CD4-positive, alpha-beta T cell treated with Interleukin-6 for 4 hours (primary cell): ENCODE results near the gene SRD5A1.
A peak's percentile ranks its signal among the peaks of the same experiment; 100 is the strongest.

Experiments
- DNase-seq: peaks from one replicate; pipeline ENCODE4 v3.0.0-alpha.2; 2020; ENCODE audit warnings: mixed read lengths

The SRD5A1 gene

DNA sequence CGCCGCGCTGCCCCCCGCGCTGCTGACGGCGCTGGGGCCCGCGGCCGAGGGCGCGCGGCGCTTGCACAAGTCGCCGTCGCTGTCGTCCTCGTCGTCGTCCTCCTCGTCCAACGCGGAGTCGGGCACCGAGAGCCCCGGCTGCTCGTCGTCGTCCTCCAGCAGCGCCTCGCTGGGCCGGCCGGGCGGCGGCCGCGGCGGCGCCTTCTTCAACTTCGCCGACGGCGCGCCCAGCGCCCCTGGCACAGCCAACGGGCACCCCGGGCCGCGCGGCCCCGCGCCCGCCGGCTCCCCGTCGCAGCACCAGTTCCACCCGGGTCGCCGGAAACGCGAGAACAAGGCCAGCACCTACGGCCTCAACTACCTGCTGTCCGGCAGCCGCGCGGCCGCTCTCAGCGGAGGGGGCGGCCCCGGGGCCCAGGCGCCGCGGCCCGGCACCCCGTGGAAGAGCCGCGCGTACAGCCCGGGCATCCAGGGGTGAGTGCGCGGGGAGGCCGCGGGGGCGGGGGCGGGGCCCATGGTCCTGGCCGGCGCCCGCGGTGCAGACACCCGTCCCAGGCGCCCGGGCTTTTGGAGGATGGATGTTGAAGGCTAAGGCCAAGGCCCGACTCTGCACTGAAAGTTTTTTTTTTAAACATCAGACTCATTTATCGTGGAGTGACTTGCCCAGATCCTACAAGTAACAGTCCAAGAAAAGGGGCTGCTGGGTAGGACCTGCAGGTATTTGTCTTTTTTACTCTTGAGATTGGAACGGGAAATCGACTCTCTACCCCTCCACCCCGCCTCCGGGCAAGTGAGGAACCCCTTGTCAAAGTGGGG, 81.2 kb downstream of the SRD5A1 start:
- DNase-seq = peak; percentile 31

GRCh38 chr5:6715271-6715670, 82.0 kb downstream of the SRD5A1 start:
- no peak for DNase-seq

GRCh38 chr5:6715758-6716628, 82.8 kb downstream of the SRD5A1 start:
- DNase-seq = peak; percentile 62

- no peak for DNase-seq
These were observed 83.4 kb downstream of the SRD5A1 start for GRCh38 chr5:6716629-6717149.

DNA sequence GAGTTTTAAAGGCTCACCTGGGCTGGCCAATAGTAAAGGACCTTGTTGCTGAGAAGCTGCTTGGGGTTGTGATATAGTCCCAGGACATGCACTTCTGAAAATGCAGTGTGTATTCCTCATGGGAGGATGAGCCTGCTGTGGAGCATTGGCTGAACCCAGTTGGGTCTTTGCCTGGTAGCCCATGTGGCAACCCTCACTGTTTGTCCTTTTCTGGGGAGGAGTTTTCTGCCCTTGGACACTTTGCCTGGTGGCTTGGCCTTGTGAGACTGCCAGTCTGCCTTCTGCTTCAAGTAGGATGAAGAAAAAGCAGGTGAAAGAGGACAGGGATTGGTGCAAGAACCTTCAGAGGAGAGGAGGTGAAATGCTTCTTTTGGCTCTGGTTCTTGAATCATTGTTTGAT, 84.0 kb downstream of the SRD5A1 start:
- no peak for DNase-seq

- no peak for DNase-seq
These were observed 84.4 kb downstream of the SRD5A1 start for GRCh38 chr5:6717687-6718086.

- no peak for DNase-seq
These were observed 85.0 kb downstream of the SRD5A1 start for GRCh38 chr5:6718161-6718681.

- DNase-seq = no peak
These were observed 85.5 kb downstream of the SRD5A1 start for GRCh38 chr5:6718718-6719117.

- DNase-seq = no peak
These were observed 86.2 kb downstream of the SRD5A1 start for GRCh38 chr5:6719417-6719816.

DNA sequence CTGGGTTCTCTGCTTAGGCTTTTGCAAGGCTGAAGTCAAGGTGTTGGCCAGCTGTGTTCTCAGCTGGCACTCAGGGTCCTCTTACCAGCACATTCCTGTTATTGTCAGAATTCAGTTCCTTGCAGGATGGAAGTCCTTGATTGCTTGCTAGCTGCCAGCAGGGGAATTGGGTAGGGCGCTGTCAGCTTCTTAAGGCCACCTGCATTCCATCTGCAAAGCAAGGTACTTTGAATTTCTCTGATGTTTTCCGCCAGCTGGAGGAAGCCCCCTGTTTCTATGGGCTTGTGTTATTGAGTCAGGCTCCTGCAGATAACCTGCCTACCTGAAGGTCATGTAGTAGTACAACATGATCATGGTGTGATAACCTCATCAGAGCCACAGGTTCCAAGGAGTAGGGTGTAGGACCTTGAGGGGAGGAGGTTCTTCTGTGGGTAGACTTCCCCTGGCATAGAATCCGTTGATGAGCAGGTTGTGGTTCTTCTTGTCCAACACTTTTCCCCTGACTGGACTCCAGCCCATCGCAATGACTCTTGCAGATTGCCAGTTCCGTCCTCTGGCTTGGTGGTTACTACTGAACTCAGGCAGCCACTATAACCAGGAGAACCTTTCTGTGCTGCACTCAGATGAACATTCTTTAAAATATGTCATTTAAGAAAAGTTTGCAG, 86.8 kb downstream of the SRD5A1 start:
- DNase-seq = no peak

- no peak for DNase-seq
These were observed 87.3 kb downstream of the SRD5A1 start for GRCh38 chr5:6720561-6720921.

DNA sequence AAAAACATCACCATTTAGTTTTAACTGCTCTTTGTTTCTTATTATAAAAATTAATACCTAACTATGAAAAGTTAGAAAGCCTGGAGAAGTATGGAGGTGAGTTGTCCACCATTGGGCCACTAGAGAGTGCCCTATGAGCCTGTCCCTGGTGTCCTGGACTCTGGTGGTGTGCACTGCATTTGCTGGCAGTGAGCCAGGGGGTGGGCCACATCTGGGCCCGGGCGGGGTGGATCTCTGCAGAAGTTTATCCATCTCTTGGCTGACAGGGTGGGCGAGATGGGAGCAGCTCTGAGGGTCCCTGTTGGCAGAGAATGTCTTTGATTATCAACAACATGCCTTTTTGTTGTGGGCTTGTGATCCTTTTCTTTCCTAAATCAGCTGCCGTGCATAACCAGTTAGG, 88.2 kb downstream of the SRD5A1 start:
- no peak for DNase-seq

DNA sequence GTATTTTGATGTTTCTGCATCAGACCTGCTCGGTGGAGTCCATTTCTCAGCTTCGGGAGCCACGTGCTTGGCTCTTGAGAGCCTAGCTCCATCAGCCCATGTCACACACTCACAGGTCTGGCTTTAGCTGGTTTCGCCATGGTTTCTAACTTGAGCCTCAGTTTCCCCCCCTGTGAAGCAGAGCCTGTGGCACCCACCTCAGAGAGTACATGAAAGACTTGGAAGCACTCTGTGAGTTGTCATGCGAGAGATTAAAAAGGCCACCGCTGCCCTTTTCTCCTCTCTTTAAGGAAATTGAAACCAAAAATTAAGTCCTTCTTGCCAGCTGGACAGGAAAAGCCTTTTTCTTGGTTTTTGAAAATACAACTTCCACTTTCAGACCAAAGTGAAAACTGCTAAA, 88.8 kb downstream of the SRD5A1 start:
- no peak for DNase-seq

DNA sequence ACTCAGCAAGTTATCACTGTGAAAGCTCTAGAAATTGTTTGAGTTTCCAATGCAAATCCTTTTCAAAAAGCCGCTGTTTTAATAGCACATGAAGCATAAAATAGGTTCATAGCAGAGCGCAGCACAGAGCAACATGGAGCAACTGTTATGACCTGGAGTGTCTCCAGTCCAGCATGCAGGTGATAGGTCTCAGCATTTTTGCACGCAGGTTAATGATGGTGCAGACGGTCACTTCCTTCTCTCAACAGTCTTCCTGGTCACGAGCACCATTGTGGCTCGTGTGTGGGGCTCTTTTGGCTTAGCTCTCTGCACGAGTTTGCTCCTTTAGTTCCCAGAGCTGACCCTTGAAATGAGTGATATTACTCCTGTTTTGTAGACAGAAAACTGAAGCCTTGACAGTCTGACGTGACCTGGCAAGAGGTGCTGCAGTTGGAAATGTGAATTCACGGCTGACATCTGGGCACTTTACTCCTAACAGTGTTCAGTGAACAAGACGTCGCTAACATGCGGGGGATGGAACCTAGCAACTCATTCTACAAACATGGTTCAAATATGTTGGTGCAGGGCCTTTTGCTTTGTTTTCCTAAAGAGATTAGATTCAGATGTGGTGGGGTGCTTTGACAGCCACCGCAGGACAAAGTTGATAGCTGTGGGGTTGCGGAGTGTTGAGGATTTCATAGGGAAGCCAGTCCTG, 90.0 kb downstream of the SRD5A1 start:
- DNase-seq = no peak

GRCh38 chr5:6723816-6724300, 90.6 kb downstream of the SRD5A1 start:
- no peak for DNase-seq
